ENCODE results near the gene SPAG16. TPM values are rescaled to one million over a fixed set of nuclear protein-coding genes. Genes with fewer than 3 reads are reported as not detected.

The SPAG16 gene
- total RNA-seq, 1 experiment from 2014 or later = 17.2 TPM

DNA sequence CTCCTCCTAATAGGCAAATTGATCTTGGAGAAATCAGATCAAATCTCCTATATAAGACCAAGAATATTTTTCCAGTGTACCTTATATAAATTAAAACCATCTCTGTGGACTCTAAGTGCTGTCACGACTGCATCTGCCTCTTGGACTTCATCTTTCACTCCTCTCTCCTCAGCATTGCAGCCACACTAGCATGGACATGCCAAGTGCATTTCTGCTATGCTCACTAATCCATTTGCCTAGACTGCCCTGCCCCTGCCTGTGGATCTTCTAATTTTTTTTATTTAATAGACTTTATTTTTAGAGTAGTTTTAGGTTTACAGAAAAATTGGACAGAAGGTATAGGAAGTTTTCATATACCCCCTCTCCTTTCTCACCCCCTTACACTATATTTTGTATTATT, 979.9 kb downstream of the SPAG16 start:
- Histone ChIP-seq H3F3A (ENCODE audit: low read length, unreplicated experiment) (no peaks in the 10 kb centered on the region), H3K4me3 (ENCODE audit: low read length) (no peak overlapping the region), H3K4me1 (ENCODE audit: insufficient read depth, low read length) (peaks cover 22% of the 10 kb centered on the region), H3K36me3 (ENCODE audit: low read depth, low read length) (no peaks in the 10 kb centered on the region), H3K9me2 (replicated peaks; ENCODE audit: low read length) (no peaks in the 10 kb centered on the region), H2AFZ (ENCODE audit: low read length) (no peak overlapping the region), H4K20me1 (ENCODE audit: low read length) (no peaks in the 10 kb centered on the region), H3K27ac (ENCODE audit: low read length) (no peak overlapping the region), H3K79me2 (ENCODE audit: low read length) (no peaks in the 10 kb centered on the region), H3K27me3 (ENCODE audit: low read length) (no peaks in the 10 kb centered on the region), H3K9me3 (ENCODE audit: low read length) (no peaks in the 10 kb centered on the region), H3K9ac (ENCODE audit: low read length) (no peak overlapping the region), H3K4me2 (ENCODE audit: low read length) (no peak overlapping the region)
- TF ChIP-seq EZH2 (IDR thresholded peaks at IDR 0.05; ENCODE audit: low read length, unreplicated experiment) = no peak
- TF ChIP-seq, protein P1, sequence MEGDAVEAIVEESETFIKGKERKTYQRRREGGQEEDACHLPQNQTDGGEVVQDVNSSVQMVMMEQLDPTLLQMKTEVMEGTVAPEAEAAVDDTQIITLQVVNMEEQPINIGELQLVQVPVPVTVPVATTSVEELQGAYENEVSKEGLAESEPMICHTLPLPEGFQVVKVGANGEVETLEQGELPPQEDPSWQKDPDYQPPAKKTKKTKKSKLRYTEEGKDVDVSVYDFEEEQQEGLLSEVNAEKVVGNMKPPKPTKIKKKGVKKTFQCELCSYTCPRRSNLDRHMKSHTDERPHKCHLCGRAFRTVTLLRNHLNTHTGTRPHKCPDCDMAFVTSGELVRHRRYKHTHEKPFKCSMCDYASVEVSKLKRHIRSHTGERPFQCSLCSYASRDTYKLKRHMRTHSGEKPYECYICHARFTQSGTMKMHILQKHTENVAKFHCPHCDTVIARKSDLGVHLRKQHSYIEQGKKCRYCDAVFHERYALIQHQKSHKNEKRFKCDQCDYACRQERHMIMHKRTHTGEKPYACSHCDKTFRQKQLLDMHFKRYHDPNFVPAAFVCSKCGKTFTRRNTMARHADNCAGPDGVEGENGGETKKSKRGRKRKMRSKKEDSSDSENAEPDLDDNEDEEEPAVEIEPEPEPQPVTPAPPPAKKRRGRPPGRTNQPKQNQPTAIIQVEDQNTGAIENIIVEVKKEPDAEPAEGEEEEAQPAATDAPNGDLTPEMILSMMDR (conservative IDR thresholded peaks at IDR 0.05; ENCODE audit: low read depth, low read length) = no peak
- no peak for TF ChIP-seq EZH2phosphoT487 (IDR thresholded peaks at IDR 0.05; ENCODE audit: borderline replicate concordance, low read length)
- POLR2A ChIA-PET (ENCODE audit: unreplicated experiment) = no interaction called here
- no TSS peak for BruUV-seq (replicated peaks)
- ATAC-seq (no peak), DNase-seq (no peak)
- intact Hi-C loops (cut with micrococcal nuclease) = no loop called here
- CTCF ChIA-PET = no interaction called here

DNA sequence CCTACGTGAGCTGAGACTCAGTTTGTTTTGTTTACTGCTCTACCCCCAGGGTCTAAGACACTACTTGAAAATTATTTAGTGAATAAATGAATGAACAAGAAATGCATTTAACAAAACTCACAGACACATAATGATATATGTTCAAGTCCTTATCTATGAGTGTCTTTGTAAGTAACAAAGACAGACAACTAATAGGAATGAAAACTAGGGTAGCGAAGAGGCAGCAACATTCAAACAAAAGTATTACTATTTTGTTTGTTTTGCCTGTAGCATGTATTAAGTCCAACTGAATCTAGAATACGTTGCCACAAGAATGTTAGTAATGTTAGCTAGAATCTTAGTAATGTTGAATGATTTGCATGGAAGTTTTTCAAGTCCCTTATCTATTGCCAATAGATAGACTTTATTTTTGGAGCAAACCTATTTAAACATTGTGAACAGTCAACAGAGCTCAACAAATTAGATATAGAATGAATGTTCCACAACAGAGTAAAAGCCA, 981.8 kb downstream of the SPAG16 start:
- Histone ChIP-seq H3K9me2 (replicated peaks; ENCODE audit: low read length) (no peaks in the 10 kb centered on the region), H3F3A (ENCODE audit: low read length, unreplicated experiment) (no peaks in the 10 kb centered on the region), H3K36me3 (ENCODE audit: low read depth, low read length) (no peaks in the 10 kb centered on the region), H2AFZ (ENCODE audit: low read length) (no peak overlapping the region), H3K79me2 (ENCODE audit: low read length) (no peaks in the 10 kb centered on the region), H3K4me3 (ENCODE audit: low read length) (no peak overlapping the region), H3K27me3 (ENCODE audit: low read length) (no peaks in the 10 kb centered on the region), H3K9ac (ENCODE audit: low read length) (no peak overlapping the region), H3K27ac (ENCODE audit: low read length) (no peak overlapping the region), H3K9me3 (ENCODE audit: low read length) (no peaks in the 10 kb centered on the region), H3K4me2 (ENCODE audit: low read length) (no peak overlapping the region), H4K20me1 (ENCODE audit: low read length) (no peaks in the 10 kb centered on the region), H3K4me1 (ENCODE audit: insufficient read depth, low read length) (peaks cover 22% of the 10 kb centered on the region)
- CTCF ChIA-PET = no interaction called here
- no peak for ATAC-seq
- POLR2A ChIA-PET (ENCODE audit: unreplicated experiment) = no interaction called here
- TF ChIP-seq, protein P1 (conservative IDR thresholded peaks at IDR 0.05; ENCODE audit: low read depth, low read length) = no peak
- TF ChIP-seq EZH2phosphoT487 (IDR thresholded peaks at IDR 0.05; ENCODE audit: borderline replicate concordance, low read length) = no peak
- TF ChIP-seq EZH2 (IDR thresholded peaks at IDR 0.05; ENCODE audit: low read length, unreplicated experiment) = no peak
- no TSS peak for BruUV-seq (replicated peaks)
- intact Hi-C loops (cut with micrococcal nuclease) = no loop called here
- DNase-seq = no peak

DNA sequence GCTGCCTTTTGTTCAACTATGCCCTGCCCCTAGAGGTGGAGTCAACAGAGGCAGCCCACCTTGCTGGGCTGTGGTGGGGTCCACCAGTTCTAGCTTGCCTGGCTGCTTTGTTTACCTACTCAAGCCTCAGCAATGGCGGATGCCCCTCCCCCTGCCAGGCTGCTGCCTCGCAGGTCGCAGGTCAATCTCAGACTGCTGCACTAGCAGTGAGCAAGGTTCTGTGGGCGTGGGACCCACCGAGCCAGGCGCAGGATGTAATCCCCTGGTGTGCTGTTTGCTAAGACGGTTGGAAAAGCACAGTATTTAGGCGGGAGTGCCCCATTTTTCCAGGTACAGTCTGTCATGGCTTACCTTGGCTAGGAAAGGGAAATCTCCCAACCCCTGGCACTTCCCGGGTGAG, 993.6 kb downstream of the SPAG16 start:
- H3K9me2 ChIP-seq (replicated peaks; ENCODE audit: low read length) = no peaks in the 10 kb centered on the region
- no peak for DNase-seq

More for the DNA sequence above, 993.6 kb downstream of the SPAG16 start:
- no peaks in the 10 kb centered on the region for H3F3A ChIP-seq (ENCODE audit: low read length, unreplicated experiment)
- H2AFZ ChIP-seq (ENCODE audit: low read length) = no peak overlapping the region
- ChIA-PET POLR2A (ENCODE audit: unreplicated experiment) (no interaction called here), CTCF (no interaction called here)
- no peaks in the 10 kb centered on the region for H3K27me3 ChIP-seq (ENCODE audit: low read length)
- H3K79me2 ChIP-seq (ENCODE audit: low read length) = no peaks in the 10 kb centered on the region
- H4K20me1 ChIP-seq (ENCODE audit: low read length) = no peaks in the 10 kb centered on the region
- H3K9me3 ChIP-seq (ENCODE audit: low read length) = no peaks in the 10 kb centered on the region
- TF ChIP-seq EZH2 (IDR thresholded peaks at IDR 0.05; ENCODE audit: low read length, unreplicated experiment) (no peak), EZH2phosphoT487 (IDR thresholded peaks at IDR 0.05; ENCODE audit: borderline replicate concordance, low read length) (no peak)
- TF ChIP-seq, protein P1 (conservative IDR thresholded peaks at IDR 0.05; ENCODE audit: low read depth, low read length) = no peak
- H3K4me2 ChIP-seq (ENCODE audit: low read length) = no peak overlapping the region
- H3K4me3 ChIP-seq (ENCODE audit: low read length) = no peak overlapping the region
- BruUV-seq (replicated peaks) = no TSS peak
- ATAC-seq = no peak
- no peaks in the 10 kb centered on the region for H3K36me3 ChIP-seq (ENCODE audit: low read depth, low read length)
- H3K9ac ChIP-seq (ENCODE audit: low read length) = no peak overlapping the region
- no peaks in the 10 kb centered on the region for H3K4me1 ChIP-seq (ENCODE audit: insufficient read depth, low read length)
- H3K27ac ChIP-seq (ENCODE audit: low read length) = no peak overlapping the region
- intact Hi-C loops (cut with micrococcal nuclease) = no loop called here
